PC-3 (cell line): Measurements from ENCODE around the gene SCN1A. TPM values are rescaled to one million over a fixed set of nuclear protein-coding genes. Genes with fewer than 3 reads are reported as not detected.

Experiments used
- ATAC-seq: fragments of 200-7000 bp; cut with Tn5 transposase; 2 replicates; pipeline ENCODE4 v1.9.1; 2020; ENCODE audit warnings: mild to moderate bottlenecking, moderate library complexity
- BruUV-seq: library from RNA; stranded (reverse); fragments of 400-500 nt; replicated peaks from 2 replicates; lab custom pipeline; 2021; lab: Mats Ljungman, UMichigan
- CTCF ChIA-PET: fragments of 300-600 bp; sonication (Branson Sonifier 250); formaldehyde crosslinking; loops from one replicate; lab custom pipeline; 2022; ENCODE audit warnings: antibody characterized with exemption; lab: Charles Lee
- POLR2A ChIA-PET: fragments of 300-600 bp; sonication (Branson Sonifier 250); formaldehyde crosslinking; loops from one replicate; lab custom pipeline; 2022; ENCODE audit warnings: antibody characterized with exemption; ENCODE audit not compliant: unreplicated experiment; lab: Charles Lee
- DNase-seq: peaks from one replicate; pipeline ENCODE4 v3.0.0-alpha.2; 2015
- H2AFZ ChIP-seq: fragments of 300-600 bp; sonication (generic); 2 replicates; pipeline ENCODE4 v1.6.0; 2016; ENCODE audit warnings: antibody characterized with exemption, low read length
- H3F3A ChIP-seq: fragments of 300-600 bp; sonication (generic); one replicate; pipeline ENCODE4 v1.6.0; 2017; ENCODE audit warnings: antibody characterized with exemption, low read length, control low read depth, mild to moderate bottlenecking; ENCODE audit not compliant: unreplicated experiment
- H3K27ac ChIP-seq: fragments of 300-600 bp; sonication (generic); 2 replicates; pipeline ENCODE4 v1.5.1; 2016; ENCODE audit warnings: mild to moderate bottlenecking, low read length
- H3K27me3 ChIP-seq: fragments of 300-600 bp; sonication (generic); 2 replicates; pipeline ENCODE4 v1.6.1; 2016; ENCODE audit warnings: low read length, mixed read lengths
- H3K36me3 ChIP-seq: fragments of 300-600 bp; sonication (generic); 2 replicates; pipeline ENCODE4 v1.6.1; 2016; ENCODE audit warnings: low read depth, mixed run types, low read length, mixed read lengths
- H3K4me1 ChIP-seq: fragments of 300-600 bp; sonication (generic); 2 replicates; pipeline ENCODE4 v1.5.1; 2016; ENCODE audit warnings: low read length; ENCODE audit not compliant: insufficient read depth
- H3K4me2 ChIP-seq: fragments of 300-600 bp; sonication (generic); 2 replicates; pipeline ENCODE4 v1.6.0; 2016; ENCODE audit warnings: low read length
- H3K4me3 ChIP-seq: fragments of 300-600 bp; sonication (generic); 2 replicates; pipeline ENCODE4 v1.5.1; 2016; ENCODE audit warnings: mild to moderate bottlenecking, low read length, mixed read lengths
- H3K79me2 ChIP-seq: fragments of 300-600 bp; sonication (generic); 2 replicates; pipeline ENCODE4 v1.6.1; 2017; ENCODE audit warnings: low read length, mixed read lengths
- H3K9ac ChIP-seq: fragments of 300-600 bp; sonication (generic); 2 replicates; pipeline ENCODE4 v1.6.0; 2016; ENCODE audit warnings: mild to moderate bottlenecking, low read length
- H3K9me2 ChIP-seq: fragments of 300-600 bp; sonication (generic); replicated peaks from 2 replicates; pipeline ENCODE4 v1.6.1; 2016; ENCODE audit warnings: mixed run types, low read length, mixed read lengths
- H3K9me3 ChIP-seq: fragments of 300-600 bp; sonication (generic); 2 replicates; pipeline ENCODE4 v1.6.1; 2016; ENCODE audit warnings: low read length, mixed read lengths
- H4K20me1 ChIP-seq: fragments of 300-600 bp; sonication (generic); 2 replicates; pipeline ENCODE4 v1.6.1; 2016; ENCODE audit warnings: low read length, mixed read lengths
- EZH2 ChIP-seq: fragments of 300-600 bp; sonication (generic); IDR thresholded peaks from one replicate; pipeline ENCODE4 v1.6.1; 2017; ENCODE audit warnings: antibody characterized with exemption, mild to moderate bottlenecking, low read length; ENCODE audit not compliant: unreplicated experiment
- EZH2phosphoT487 ChIP-seq: fragments of 300-600 bp; sonication (generic); IDR thresholded peaks from 2 replicates; pipeline ENCODE4 v1.6.1; 2018; ENCODE audit warnings: mild to moderate bottlenecking, antibody characterized with exemption, low read length, borderline replicate concordance
- intact Hi-C: fragments of 100-400 bp; cut with micrococcal nuclease; formaldehyde crosslinking; loops from 2 replicates; pipeline ENCODE4 v1.9.0; 2023
- total RNA-seq: library from RNA; depleted of rRNA; stranded (reverse); fragments of >200 nt; gene quantifications from 2 replicates; pipeline ENCODE4 v1.2.3, GENCODE V29; 2014
- TF ChIP-seq, protein P1 (sequence below): fragments of 300-600 bp; sonication (generic); conservative IDR thresholded peaks from 2 replicates; pipeline ENCODE4 v1.5.1; 2017; ENCODE audit warnings: antibody characterized with exemption, low read depth, mild to moderate bottlenecking, low read length

SCN1A gene
- total RNA-seq, 1 experiment from 2014 or later, result 0.04 TPM

DNA sequence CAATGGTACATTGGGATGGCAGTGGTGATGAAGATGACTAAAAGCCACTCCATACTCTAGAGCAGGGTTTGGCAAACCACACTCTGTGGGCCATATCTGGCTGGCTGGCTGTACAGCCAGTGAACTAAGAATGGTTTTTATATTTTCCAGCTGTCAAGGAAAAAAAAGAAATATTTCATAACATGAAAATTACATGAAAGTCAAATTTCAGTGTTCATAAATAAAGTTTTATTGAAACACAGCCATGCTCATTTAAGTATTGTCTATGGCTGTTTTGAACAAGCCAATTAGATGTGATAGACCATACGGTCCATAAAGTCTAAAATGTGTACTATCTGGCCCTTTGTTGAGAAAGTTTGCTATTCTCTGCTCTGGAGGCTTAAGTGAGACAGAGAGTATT lies 175.7 kb downstream of the SCN1A start:
- Histone ChIP-seq H3K27me3 (no peaks in the 10 kb centered on the region), H3F3A (peaks cover 9% of the 10 kb centered on the region), H3K9me3 (no peaks in the 10 kb centered on the region), H2AFZ (no peak overlapping the region), H4K20me1 (peaks cover 20% of the 10 kb centered on the region; the same call in 1 of the 2 replicates), H3K4me3 (peak overlapping the region; percentile 81), H3K4me1 (peaks cover 24% of the 10 kb centered on the region), H3K9me2 (no peaks in the 10 kb centered on the region), H3K79me2 (peaks cover 33% of the 10 kb centered on the region), H3K4me2 (peak overlapping the region; percentile 90), H3K36me3 (peaks cover 20% of the 10 kb centered on the region), H3K27ac (peak overlapping the region; percentile 85; the same call in 1 of the 2 replicates), H3K9ac (no peak overlapping the region)
- no TSS peak for BruUV-seq
- ATAC-seq, result no peak
- DNase-seq, result no peak
- POLR2A ChIA-PET, result interaction anchor here (0.8 kb wide), 1 partner anchor 158 kb away, joined by 7 read pairs; the partner anchor contains the start of gene GALNT3
- TF ChIP-seq EZH2phosphoT487 (no peak), EZH2 (no peak)
- TF ChIP-seq, protein P1, sequence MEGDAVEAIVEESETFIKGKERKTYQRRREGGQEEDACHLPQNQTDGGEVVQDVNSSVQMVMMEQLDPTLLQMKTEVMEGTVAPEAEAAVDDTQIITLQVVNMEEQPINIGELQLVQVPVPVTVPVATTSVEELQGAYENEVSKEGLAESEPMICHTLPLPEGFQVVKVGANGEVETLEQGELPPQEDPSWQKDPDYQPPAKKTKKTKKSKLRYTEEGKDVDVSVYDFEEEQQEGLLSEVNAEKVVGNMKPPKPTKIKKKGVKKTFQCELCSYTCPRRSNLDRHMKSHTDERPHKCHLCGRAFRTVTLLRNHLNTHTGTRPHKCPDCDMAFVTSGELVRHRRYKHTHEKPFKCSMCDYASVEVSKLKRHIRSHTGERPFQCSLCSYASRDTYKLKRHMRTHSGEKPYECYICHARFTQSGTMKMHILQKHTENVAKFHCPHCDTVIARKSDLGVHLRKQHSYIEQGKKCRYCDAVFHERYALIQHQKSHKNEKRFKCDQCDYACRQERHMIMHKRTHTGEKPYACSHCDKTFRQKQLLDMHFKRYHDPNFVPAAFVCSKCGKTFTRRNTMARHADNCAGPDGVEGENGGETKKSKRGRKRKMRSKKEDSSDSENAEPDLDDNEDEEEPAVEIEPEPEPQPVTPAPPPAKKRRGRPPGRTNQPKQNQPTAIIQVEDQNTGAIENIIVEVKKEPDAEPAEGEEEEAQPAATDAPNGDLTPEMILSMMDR, result no peak
- intact Hi-C loops, result loop anchor here (2.0 to 10.0 kb wide), 5 partner anchors 53 to 547 kb away; partner anchors contain the start of gene SCN9A
- CTCF ChIA-PET, result no interaction called here

DNA sequence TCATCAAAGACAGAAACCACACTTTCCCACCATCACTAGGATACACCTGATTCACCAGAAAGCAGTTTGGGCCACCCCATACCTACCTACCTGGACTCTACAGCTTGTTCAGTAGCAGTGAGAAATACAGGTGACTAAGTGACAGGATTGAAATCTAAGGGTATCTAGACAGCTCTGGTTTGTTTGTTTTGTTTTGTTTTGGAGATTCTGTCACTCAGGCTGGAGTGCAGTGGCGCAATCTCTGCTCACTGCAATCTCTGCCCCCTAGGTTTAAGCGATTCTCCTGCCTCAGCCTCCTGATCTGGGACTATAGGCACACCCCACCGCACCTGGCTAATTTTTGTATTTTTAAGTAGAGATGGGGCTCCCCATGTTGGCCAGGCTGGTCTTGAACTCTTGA lies 177.4 kb downstream of the SCN1A start:
- ChIA-PET POLR2A (no interaction called here), CTCF (no interaction called here)
- Histone ChIP-seq H3K4me3 (no peak overlapping the region), H3K27me3 (no peaks in the 10 kb centered on the region), H3K27ac (no peak overlapping the region), H3K79me2 (peaks cover 33% of the 10 kb centered on the region), H3K36me3 (peaks cover 20% of the 10 kb centered on the region), H3F3A (peaks cover 9% of the 10 kb centered on the region), H3K9me2 (no peaks in the 10 kb centered on the region), H2AFZ (no peak overlapping the region), H3K9me3 (no peaks in the 10 kb centered on the region), H3K4me1 (peaks cover 24% of the 10 kb centered on the region), H3K4me2 (no peak overlapping the region), H3K9ac (no peak overlapping the region), H4K20me1 (peaks cover 20% of the 10 kb centered on the region; the same call in 1 of the 2 replicates)
- DNase-seq (no peak), ATAC-seq (no peak)
- intact Hi-C loops, result loop anchor here (5.0 to 10.0 kb wide), 3 partner anchors 282 to 546 kb away; partner anchors contain the start of gene SCN9A
- TF ChIP-seq EZH2, result no peak
- TF ChIP-seq, protein P1, result no peak
- TF ChIP-seq EZH2phosphoT487, result no peak
- BruUV-seq, result no TSS peak

DNA sequence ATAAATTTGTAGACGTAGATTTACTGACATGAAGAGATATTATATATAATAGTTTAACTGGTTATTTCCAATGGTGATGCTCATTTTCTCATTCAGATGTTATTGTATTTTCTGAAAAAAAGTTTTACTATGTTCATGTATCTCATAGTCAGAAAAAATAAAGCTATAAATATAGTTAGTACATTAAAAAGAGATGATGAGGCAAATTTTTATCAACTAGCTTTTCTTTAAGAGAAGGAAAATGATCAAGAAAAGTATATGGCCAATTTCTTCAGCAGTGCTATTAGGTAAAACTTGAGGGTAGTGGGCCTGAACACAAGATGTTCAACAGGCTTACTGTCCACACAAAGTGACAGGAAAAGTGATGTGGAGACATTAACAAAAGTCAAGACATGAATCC lies 186.0 kb downstream of the SCN1A start:
- DNase-seq, result no peak
- H3K9ac ChIP-seq, result no peak overlapping the region
- POLR2A ChIA-PET, result no interaction called here
- H3K27ac ChIP-seq, result no peak overlapping the region
- H3K79me2 ChIP-seq, result no peaks in the 10 kb centered on the region
- H2AFZ ChIP-seq, result no peak overlapping the region
- H3K4me1 ChIP-seq, result no peaks in the 10 kb centered on the region
- no peaks in the 10 kb centered on the region for H3F3A ChIP-seq
- H3K36me3 ChIP-seq, result peaks cover 31% of the 10 kb centered on the region
- no peaks in the 10 kb centered on the region for H3K9me3 ChIP-seq
- no TSS peak for BruUV-seq
- intact Hi-C loops, result no loop called here
- no peak overlapping the region for H3K4me2 ChIP-seq
- no peak overlapping the region for H3K4me3 ChIP-seq
- TF ChIP-seq EZH2 (no peak), EZH2phosphoT487 (no peak)
- TF ChIP-seq, protein P1, result no peak
- H4K20me1 ChIP-seq, result no peaks in the 10 kb centered on the region
- CTCF ChIA-PET, result no interaction called here
- no peaks in the 10 kb centered on the region for H3K9me2 ChIP-seq
- ATAC-seq, result no peak
- H3K27me3 ChIP-seq, result no peaks in the 10 kb centered on the region
